Erythroblast (primary cell): ENCODE results near the gene UBR1.

Experiments used
- GATA1 ChIP-seq: IDR thresholded peaks from 2 replicates; pipeline ENCODE4 v1.6.1; 2011; ENCODE audit warnings: low read depth, mild to moderate bottlenecking, control low read depth, low read length, moderate library complexity
- POLR2A ChIP-seq: IDR thresholded peaks from 2 replicates; pipeline ENCODE4 v1.6.1; 2011; ENCODE audit warnings: mild to moderate bottlenecking, low read length

- TF ChIP-seq POLR2A (no peak), GATA1 (no peak)
These were observed 190.1 kb downstream of the UBR1 start for GRCh38 chr15:42915654-42916315.
